ENCODE measurements around the gene TMPRSS3. TPM values are rescaled to one million over a fixed set of nuclear protein-coding genes. Genes with fewer than 3 reads are reported as not detected.

The TMPRSS3 gene
- total RNA-seq, 4 donors from 2014 or later: 0.34 to 1.6 (median 1.0) TPM; not detected in 1

GRCh38 chr21:42350927-42351426, 44.9 kb downstream of the TMPRSS3 start, which contains the start of gene TFF2:
TSS of gene TFF2 (minus strand) at chr21:42350994. CDS start at chr21:42350957, 37 bp downstream.
- 52% methylated on average over 11 of the region's 13 CpGs for WGBS
- Histone ChIP-seq H3K4me1 (no peaks in the 10 kb centered on the region), H3K27me3 (peaks cover 20% of the 10 kb centered on the region), H3K9me3 (no peaks in the 10 kb centered on the region), H3K36me3 (no peaks in the 10 kb centered on the region), H3K27ac (no peak within 1 kb of the TSS), H3K4me3 (no peak within 1 kb of the TSS)
- DNase-seq (ENCODE audit: low spot score in 2 of 2): peak in 1 of 2 donors; percentile 75
- TF ChIP-seq POLR2AphosphoS5 (IDR thresholded peaks at IDR 0.05): no peak
- no peak for TF ChIP-seq EP300 (IDR thresholded peaks at IDR 0.05)
- TF ChIP-seq CTCF (IDR thresholded peaks at IDR 0.05): no peak
- no peak for TF ChIP-seq POLR2A (IDR thresholded peaks at IDR 0.05)

- Histone ChIP-seq H3K4me1 (no peaks in the 10 kb centered on the region), H3K36me3 (no peaks in the 10 kb centered on the region), H3K27me3 (peaks cover 20% of the 10 kb centered on the region), H3K27ac (no peak overlapping the region), H3K4me3 (no peak overlapping the region), H3K9me3 (no peaks in the 10 kb centered on the region)
- WGBS: 74% methylated on average over 11 of the region's 11 CpGs
- no peak for TF ChIP-seq POLR2AphosphoS5 (IDR thresholded peaks at IDR 0.05)
- TF ChIP-seq EP300 (IDR thresholded peaks at IDR 0.05): no peak
- no peak for TF ChIP-seq POLR2A (IDR thresholded peaks at IDR 0.05)
- no peak for TF ChIP-seq CTCF (IDR thresholded peaks at IDR 0.05)
- DNase-seq (ENCODE audit: low spot score in 2 of 2): peak in 1 of 2 donors; percentile 55
Measured at GRCh38 chr21:42350318-42350910, 45.4 kb downstream of the TMPRSS3 start.

GRCh38 chr21:42349420-42350317, 46.2 kb downstream of the TMPRSS3 start:
- peak in 1 of 2 donors; percentile 48 for DNase-seq (ENCODE audit: low spot score in 2 of 2)
- TF ChIP-seq POLR2A (IDR thresholded peaks at IDR 0.05) (no peak), EP300 (IDR thresholded peaks at IDR 0.05) (no peak), CTCF (IDR thresholded peaks at IDR 0.05) (no peak), POLR2AphosphoS5 (IDR thresholded peaks at IDR 0.05) (no peak)
- Histone ChIP-seq H3K4me3 (no peak overlapping the region), H3K4me1 (no peaks in the 10 kb centered on the region), H3K36me3 (no peaks in the 10 kb centered on the region), H3K27ac (no peak overlapping the region), H3K9me3 (no peaks in the 10 kb centered on the region), H3K27me3 (peaks cover 20% of the 10 kb centered on the region)
- 78% methylated on average over 11 of the region's 14 CpGs for WGBS

- Histone ChIP-seq H3K4me1 (no peaks in the 10 kb centered on the region), H3K9me3 (no peaks in the 10 kb centered on the region), H3K27me3 (peaks cover 20% of the 10 kb centered on the region), H3K27ac (no peak overlapping the region), H3K36me3 (no peaks in the 10 kb centered on the region), H3K4me3 (no peak overlapping the region)
- DNase-seq (ENCODE audit: low spot score in 2 of 2): no peak
- WGBS: 67% methylated on average over 1 of the region's 2 CpGs
- TF ChIP-seq EP300 (IDR thresholded peaks at IDR 0.05) (no peak), CTCF (IDR thresholded peaks at IDR 0.05) (no peak), POLR2A (IDR thresholded peaks at IDR 0.05) (no peak), POLR2AphosphoS5 (IDR thresholded peaks at IDR 0.05) (no peak)
Measured at GRCh38 chr21:42348762-42349161, 47.1 kb downstream of the TMPRSS3 start.
